COR-L47 (cell line): ENCODE results near the gene ZC3H7B.

ENCODE experiments used
- DNase-seq: peaks from one replicate; lab custom pipeline; 2025; lab: John Stamatoyannopoulos, UW

ZC3H7B gene

DNA sequence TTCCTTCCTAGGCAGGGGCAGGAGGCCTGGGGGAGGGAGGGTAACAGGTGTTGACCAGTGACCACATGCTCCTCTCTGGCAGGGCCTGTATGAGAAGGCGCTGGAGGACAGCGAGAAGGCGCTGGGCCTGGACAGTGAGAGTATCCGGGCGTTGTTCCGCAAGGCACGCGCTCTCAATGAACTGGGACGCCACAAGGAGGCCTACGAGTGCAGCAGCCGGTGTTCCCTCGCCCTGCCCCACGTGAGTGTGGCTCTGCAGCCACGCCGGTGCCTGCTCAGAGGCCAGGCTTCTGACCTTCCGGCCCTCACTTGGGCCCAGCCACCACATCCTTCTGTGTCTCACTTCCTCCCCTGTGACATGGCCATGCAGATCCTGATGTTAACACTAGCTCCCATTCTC lies 25.8 kb downstream of the ZC3H7B start:
- no peak for DNase-seq

GRCh38 chr22:41330169-41330568 lies 28.8 kb downstream of the ZC3H7B start:
- DNase-seq = no peak

GRCh38 chr22:41332217-41332939 lies 31.1 kb downstream of the ZC3H7B start:
- DNase-seq = no peak

DNA sequence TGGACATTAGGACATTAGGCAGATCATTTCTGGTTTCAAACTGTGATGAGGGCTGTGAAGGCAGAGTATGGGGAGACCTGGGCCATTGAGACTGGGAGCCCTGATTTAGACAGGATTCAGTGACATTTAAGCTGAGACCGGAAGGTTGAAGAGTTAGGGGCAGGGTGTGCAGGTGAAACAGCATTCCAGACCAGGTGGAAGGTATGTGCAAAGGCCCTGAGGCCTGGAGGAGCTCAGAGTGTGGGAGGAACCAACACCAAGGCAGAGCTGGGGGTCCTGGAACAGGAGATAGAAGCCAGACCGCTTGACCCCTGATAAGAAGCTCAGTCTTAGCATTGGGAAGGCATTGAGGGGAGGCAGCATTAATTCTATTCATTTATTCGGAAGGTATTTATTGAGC lies 32.5 kb downstream of the ZC3H7B start:
- no peak for DNase-seq

DNA sequence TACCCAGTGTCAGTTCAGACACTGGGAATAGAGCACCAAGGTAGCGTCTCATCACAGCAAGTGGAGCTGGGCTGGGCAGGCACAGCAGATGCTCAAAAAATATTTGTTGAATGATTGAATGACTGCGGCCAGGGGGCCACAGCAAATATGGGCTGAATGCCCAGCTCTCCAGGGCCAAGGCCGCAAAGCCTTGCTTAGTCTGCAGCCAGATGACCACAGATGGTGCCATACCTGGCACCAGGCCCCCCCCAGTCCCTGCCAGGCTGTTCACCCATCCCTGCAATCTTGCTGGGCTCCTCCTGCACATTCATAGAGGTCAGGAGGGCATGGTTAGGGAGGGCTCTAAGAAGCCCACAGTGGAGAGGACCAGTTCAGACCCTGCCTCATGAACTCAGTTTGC lies 32.9 kb downstream of the ZC3H7B start:
- DNase-seq = no peak

GRCh38 chr22:41334951-41335635 lies 33.8 kb downstream of the ZC3H7B start:
- no peak for DNase-seq

- no peak for DNase-seq
Observed at GRCh38 chr22:41338614-41339212, 37.4 kb downstream of the ZC3H7B start.

DNA sequence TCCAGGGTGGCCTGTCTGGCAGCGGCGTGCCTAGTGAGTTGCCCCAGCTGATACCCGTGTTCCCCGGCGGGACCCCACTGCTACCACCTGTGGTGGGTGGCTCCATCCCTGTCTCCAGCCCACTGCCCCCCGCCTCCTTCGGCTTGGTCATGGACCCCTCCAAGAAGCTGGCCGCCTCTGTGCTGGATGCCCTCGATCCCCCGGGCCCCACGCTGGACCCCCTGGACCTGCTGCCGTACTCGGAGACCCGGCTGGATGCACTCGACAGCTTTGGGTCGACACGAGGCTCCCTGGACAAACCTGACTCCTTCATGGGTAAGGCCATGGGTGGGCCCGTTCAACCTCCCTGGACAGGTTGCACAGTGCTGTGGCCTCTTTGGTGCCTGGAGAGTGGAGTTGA lies 38.5 kb downstream of the ZC3H7B start:
- DNase-seq = no peak

DNA sequence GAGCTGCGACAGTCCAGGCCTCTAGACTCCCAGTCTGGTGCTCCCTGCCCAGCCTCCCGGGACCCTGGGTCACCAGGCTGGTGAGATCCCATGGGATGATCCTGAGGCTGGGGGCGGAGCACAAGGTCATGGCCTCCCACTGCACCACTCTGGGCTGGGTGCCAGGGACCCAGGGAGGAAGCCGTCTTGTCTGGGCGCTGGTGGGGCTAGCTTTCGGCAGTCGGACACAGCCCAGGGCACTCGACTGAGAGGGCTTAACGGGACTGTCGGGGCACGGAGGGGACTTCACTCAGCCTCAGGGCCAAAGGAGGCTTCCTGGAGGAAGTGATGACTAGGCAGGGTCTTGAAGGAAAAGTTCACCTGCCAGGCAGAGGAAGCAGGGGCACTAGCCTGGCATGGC lies 39.0 kb downstream of the ZC3H7B start:
- DNase-seq = no peak

- no peak for DNase-seq
Observed at GRCh38 chr22:41341012-41341411, 39.7 kb downstream of the ZC3H7B start.

DNA sequence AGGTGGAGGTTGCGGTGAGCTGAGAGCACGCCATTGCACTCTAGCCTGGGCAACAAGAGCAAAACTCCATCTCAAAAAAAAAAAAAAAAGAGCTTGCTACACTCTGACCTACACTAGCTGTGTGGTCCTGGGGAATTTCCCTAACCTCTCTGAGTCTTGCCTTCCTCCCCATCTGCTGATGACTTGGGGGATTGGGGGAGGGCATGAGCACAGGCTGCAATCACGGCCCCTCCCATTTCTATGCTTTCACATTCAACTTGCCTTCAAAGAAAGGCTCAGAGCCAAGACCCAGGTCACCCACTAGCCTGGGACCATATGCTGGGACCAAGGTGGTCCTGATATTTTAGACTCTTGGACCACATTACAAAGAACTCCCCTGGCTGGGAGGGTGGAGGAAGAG lies 40.7 kb downstream of the ZC3H7B start:
- no peak for DNase-seq

- no peak for DNase-seq
Observed at GRCh38 chr22:41343300-41343699, 42.0 kb downstream of the ZC3H7B start.

GRCh38 chr22:41343717-41344116 lies 42.4 kb downstream of the ZC3H7B start:
- no peak for DNase-seq

- DNase-seq = no peak
Observed at GRCh38 chr22:41344189-41344788, 43.0 kb downstream of the ZC3H7B start.

DNA sequence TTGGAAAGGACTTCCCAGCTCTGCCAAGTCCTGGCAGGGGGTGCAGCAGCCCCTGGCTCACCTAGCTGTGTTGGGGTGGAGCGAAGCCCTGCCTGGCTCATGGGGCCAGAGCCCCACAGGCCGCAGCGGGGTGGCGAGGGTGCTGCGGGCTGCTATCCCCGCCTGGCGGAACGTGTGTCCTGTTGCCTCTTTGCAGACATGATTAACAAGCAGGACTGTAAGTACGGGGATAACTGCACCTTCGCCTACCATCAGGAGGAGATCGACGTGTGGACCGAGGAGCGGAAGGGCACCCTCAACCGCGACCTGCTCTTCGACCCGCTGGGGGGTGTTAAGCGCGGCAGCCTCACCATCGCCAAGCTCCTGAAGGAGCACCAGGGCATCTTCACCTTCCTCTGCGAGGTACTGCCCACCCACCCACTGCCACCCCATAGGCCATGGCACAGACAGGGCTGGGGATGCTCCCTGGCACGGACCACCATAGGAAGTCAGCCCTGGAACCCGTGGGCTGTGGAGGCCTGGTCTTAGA lies 44.5 kb downstream of the ZC3H7B start:
- no peak for DNase-seq

DNA sequence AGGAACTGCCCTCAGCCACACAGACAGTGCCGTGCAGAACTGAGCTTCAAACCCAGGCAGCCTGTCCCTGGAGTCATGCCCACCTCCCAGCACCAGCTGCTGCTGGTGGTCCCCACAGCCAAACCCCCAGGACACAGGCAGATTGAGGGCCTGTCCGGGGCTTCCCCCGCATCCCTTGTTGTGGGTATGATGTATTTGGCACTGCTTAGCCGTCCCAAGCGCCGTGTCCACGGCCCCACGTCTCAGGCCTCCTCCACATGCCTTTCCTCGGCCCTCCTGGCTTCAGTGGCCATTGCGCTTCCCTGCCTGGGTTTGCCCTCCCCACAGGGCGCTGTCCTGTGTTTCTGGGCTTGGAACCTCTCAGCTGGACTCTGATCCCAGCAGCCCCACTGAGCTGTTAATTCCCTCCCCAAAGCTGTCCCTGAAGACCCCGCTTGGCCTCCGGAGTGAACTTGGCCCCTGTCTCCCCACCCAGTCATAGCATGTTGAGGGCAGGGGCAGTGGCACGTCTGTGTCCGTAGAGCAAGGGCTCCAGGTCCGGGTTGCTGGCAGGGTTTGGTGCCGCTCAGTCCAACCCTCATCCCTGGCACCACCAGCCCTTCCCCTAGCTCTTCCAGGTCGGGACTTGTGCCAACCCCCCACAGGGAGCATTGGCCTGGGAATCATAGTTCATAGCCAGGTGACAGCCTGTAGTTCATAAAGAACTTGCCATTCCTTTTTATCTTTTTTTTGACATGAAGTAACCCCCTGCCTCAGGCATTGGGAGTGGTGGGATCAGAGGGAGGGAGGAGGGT lies 45.9 kb downstream of the ZC3H7B start:
- DNase-seq = no peak

GRCh38 chr22:41348964-41349484 lies 47.7 kb downstream of the ZC3H7B start:
- no peak for DNase-seq

GRCh38 chr22:41350087-41350486 lies 48.8 kb downstream of the ZC3H7B start:
- no peak for DNase-seq

- DNase-seq = no peak
Observed at GRCh38 chr22:41351011-41351410, 49.7 kb downstream of the ZC3H7B start.

GRCh38 chr22:41352058-41352457 lies 50.7 kb downstream of the ZC3H7B start:
- DNase-seq = no peak

DNA sequence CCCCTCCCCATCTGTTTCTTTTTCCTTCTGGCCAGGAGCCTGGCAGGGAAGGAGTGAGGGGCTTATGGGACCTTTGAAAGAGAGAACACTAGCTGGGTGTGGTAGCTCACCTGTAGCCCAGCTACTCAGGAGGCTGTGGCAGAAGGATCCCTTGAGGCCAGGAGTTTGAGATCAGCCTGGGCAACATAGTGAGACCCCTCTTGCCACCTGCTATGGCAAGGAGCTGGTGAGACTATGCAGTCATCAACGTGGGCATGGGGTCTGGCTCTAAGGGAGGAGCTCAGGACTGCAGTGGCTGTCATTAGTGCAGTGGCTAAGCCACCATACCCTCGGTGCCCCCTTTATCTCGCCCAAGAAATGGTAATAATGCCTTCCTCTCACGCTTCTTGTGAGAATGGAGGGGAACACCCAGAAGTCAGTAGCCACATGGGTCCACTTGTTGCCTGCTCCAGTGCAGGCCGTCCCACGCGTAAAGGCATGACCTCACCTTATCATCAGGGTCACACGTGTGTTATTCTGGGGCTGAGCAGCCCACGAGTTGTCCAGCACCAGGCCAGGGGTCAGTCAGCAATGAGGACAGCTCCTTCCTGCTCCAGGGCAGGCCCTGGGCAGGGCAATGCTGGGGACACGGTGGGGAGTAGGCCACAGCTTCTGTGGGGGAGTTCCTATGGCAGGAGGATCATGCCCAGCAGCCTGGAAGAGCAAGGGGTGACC lies 52.7 kb downstream of the ZC3H7B start:
- no peak for DNase-seq
